Activated naive CD4-positive, alpha-beta T cell treated with anti-CD3 and anti-CD28 coated beads, Interleukin-2, amount 50 U/mL, for 16 hours (primary cell): ENCODE results near the gene DNAJC16.
"Not testable (repeated sequence)": the region's sequence is repeated elsewhere in the genome, so short reads cannot be mapped to it uniquely, and the experiment has no call there.

Experiments used
- DNase-seq: peaks from one replicate; pipeline ENCODE4 v3.0.0-alpha.2; 2020

The DNAJC16 gene

DNA sequence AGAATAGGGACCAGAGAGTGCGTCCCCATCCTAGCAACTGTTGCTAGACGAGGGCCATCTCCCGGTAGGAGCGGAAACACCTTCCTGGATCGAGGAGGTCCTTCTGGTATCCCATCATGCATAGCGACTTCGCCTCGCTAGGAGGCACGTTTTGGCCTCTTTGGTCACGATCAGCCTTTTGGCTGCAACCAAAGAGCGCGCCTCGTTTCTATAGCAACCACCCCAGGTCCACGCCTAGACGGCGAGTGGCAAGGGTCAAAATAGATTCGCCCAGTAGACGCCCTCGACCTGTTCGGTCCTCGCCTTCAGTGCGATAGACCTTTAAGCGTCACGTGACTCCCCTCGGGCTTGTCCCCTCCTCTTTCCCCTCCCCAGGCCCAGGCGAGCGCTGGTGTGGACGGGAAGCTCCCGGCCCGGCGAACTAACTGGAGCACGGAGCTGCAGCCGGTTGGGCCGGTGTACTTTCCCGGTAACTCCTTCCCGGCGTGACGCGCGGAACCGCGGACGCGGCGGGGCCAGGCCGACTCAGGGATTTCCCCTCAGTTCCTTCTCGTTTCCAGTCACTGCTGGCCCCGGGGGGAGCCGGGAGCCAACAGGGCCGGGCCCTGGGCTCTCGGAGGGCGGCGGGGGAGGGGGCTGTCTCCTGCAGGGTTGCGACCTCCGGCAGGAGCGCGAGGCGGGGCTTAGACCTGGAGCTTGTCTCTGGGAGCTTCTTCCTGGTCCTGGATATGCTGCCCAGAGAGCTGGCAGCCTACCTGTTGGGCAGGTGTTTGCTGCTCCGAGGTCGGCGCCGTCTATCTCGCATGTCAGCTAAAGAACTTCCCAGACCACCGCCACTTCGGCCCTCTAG, at the start of gene DNAJC16:
Gene DNAJC16 (plus strand): TSS at position 359 of the 850 bp plus-strand sequence. CDS start 2,258 bp downstream, outside the sequence.
- peak; percentile 95 for DNase-seq

DNA sequence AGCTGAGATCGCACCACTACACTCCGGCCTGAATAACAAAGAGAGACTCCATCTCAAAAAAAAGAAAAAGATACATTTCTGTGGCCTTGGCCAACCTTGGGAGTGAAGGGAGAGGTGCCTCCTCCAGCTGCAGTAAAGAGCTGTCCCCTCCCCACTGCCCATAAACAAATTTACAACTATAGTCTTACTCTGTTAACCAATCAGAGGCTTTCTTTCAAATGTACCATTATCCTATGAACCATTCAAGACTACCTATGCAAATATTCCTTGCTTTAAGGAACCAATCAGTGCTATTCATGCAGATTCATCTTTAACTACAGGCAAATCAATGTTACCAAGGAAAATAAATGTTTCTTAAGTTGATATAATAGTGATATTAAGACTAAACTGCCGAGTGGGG, 49.7 kb upstream of the DNAJC16 start:
- no peak for DNase-seq

DNA sequence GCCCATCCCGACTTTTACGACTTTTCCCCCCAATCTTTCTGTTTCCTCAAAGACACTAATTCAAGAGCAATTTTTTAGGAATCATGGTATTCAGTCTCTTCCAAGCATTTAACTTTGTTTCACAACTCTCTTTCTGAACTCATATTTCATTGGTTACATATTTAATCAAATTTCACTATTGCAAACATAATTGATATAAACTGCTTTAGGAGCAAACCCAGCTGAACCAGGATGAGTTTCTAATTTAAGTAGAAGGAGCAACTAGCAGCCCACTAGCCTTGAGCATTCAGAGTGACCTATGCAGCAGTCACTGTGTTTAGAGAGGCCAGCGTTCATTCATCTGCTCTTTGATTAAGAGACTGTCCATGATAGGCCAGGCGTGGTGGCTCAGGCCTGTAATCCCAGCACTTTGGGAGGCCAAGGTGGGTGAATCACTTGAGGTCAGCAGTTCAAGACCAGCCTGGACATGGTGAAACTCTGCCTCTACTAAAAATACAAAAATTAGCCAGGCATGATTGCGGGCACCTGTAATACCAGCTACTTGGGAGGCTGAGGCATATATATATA, 48.9 kb upstream of the DNAJC16 start:
- DNase-seq = no peak

DNA sequence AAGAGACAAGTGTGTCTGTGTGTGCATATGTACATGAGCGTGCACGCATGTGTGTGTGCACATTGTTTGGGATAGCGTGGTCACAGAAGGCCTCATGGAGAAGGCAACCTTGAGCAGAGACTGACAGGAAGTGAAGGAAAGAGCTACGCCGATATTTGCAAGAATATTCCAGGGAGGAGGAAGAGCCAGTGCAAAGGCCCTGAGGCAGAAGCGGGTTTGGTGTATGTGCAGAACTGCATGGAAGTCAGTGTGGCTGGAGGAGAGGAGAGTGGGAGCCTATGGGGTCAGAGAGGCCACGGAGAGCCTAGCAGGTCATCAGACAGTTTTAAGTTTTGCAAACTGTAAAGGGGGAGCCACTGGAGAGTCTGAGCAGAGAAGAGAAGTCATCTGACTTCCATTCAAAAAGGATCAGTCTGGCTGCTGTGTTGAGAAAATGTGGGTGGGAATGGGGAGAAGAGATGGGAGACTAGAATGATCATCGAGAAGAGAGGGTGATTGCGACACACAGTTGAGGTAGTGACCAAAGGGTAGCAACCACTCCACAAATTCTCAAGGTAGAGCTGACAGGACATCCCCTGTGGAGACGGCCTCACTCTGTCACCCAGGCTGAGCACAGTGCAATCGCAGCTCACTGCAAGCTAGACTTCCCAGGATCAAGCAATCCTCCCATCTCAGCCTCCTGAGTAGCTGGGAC, 46.8 kb upstream of the DNAJC16 start:
- DNase-seq = no peak

- DNase-seq = not testable (repeated sequence)
Observed at GRCh38 chr1:15482455-15482854, 44.2 kb upstream of the DNAJC16 start.

DNA sequence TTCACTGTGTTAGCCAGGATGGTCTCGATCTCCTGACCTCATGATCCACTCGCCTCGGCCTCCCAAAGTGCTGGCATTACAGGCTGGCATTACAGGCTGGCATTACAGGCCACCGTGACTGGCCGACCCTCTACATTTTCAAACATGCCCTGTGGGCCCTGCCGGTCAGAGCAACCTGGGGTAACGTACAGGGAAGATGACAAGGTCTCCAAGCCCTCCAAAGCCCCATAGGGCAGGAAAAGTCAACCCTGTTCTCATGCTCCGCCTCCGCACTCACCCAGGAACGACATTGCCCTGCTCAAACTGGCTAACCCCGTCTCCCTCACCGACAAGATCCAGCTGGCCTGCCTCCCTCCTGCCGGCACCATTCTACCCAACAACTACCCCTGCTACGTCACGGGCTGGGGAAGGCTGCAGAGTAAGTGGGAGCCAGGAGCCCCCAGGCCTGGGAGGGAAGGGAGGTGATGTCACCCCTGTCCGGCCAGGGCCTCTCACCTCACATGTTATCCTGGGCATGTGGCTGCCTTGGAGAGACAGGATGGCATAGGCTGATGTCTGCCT, 43.6 kb upstream of the DNAJC16 start:
- DNase-seq = not testable (repeated sequence)

DNA sequence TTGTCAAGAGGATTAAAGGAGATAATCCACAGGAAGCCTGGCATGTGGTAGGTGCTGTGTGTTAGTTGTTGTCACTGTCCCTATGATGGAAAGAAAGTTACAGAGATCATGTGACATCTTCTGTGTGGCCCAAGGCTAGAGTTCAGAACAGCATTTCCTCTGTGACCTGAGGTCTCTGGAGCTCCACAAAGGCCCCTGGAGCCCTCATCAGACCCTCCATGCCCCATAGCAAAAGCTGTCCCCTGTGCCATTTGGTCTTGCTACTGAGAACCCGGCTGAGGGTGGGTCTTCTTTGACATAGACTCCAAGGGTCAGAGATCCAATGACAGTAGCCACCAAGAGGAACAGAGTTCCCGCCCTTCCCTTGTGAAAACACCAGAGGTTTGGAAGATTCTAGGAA, 42.7 kb upstream of the DNAJC16 start:
- DNase-seq = no peak

- DNase-seq = not testable (repeated sequence)
Observed at GRCh38 chr1:15484443-15484842, 42.2 kb upstream of the DNAJC16 start.

- no peak for DNase-seq
Observed at GRCh38 chr1:15485636-15486035, 41.0 kb upstream of the DNAJC16 start.

DNA sequence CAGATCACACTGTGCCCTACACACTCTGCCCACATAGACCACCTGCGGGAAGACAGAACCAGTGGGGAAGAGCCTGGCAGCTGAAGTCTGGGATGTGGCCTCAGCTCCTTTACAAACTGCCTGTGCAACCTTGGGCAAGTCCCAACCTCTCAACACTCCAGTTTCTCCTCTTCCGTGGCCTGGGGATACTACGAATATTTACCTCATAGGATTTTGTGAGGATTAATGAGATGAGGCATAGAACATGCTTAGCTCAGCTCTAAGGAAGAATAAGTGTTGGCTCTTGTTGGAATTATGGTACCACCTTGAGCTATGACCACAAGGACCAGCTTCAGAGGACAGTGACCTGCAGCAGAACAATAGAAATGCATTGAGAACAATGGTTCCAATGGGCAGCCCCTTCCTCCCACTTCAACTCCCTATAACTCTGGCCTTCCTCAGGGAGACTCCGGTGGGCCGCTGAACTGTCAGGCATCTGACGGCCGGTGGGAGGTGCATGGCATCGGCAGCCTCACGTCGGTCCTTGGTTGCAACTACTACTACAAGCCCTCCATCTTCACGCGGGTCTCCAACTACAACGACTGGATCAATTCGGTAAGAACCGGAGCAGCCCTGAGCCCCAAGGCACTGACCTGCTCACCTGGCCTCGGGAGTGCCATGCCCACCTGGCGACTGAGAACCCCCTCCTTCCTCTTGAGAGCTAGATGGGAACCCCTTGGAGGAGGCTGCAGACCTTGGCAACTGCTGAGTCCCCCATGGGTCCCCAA, 39.6 kb upstream of the DNAJC16 start:
- DNase-seq = not testable (repeated sequence)

DNA sequence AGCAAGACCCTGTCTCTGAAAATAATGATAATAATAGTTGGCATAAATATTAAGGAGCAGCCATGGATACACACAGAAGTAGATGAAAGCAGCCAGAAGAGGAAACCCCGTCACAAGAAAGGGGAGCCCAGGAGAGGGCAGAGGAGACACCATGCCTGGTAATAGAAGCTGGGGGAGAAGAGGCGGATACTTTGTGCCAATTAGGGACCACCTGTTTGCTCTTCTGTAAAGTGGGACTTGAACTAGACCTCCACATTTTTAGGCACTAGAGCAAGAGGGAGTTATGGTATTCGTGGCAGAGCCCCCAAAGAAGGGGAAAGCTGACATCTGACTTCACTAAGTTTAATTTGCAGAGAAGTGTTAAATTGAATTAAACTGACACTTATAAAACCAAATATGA, 38.3 kb upstream of the DNAJC16 start:
- no peak for DNase-seq

DNA sequence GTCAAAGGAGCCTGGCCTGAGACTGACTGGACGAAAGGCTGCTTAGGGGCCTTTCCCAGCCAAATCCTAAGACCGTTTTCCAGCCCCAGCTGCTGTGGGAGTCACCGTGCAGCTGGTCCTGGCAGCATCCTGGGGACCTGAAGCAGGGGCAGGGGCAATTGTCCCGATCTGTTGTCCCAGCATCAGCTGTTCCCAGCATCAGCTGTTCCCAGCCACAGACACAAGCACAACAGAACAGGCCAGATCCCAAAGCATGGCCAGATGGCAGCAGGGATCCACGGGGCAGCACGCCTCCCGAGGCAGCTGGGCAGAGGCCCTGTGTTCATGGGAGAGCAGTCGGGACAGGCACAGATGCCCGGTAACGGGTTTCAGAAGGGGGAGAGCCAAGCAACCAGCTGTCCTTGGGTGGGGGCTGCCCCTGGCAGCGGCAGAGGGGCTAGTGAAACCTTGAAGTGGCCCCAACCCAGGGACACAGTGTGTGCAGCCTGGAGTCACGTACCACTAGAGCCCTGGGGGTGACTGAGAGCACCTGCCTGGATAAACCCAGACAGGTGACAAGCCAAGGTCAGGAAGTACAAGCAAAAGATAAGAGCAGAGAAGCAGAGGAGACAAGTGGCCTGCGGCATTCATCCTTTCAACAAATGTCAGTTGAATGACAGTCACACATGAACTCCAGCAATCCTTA, 37.5 kb upstream of the DNAJC16 start:
- DNase-seq = no peak

DNA sequence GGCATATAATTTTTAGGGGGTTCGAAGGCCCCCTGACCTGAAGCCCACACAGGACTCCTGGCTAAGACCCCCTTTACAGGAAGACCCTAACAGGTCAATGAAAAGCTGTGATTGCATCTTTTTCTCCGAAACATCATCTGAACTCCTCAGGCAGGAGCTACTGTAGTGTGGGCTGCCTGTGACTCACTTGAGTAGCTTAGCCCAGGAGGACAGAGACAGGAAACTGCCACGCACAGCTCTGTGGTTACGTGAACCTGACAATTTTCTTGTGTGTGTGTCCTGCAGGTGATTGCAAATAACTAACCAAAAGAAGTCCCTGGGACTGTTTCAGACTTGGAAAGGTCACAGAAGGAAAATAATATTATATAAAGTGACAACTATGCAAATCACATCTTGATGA, 35.6 kb upstream of the DNAJC16 start:
- not testable (repeated sequence) for DNase-seq

- no peak for DNase-seq
Observed at GRCh38 chr1:15492596-15492995, 34.1 kb upstream of the DNAJC16 start.

- no peak for DNase-seq
Observed at GRCh38 chr1:15493869-15494390, 32.7 kb upstream of the DNAJC16 start.

GRCh38 chr1:15500184-15501178, 26.2 kb upstream of the DNAJC16 start:
- no peak for DNase-seq

GRCh38 chr1:15501208-15502032, 25.2 kb upstream of the DNAJC16 start:
- peak; percentile 48 for DNase-seq

DNA sequence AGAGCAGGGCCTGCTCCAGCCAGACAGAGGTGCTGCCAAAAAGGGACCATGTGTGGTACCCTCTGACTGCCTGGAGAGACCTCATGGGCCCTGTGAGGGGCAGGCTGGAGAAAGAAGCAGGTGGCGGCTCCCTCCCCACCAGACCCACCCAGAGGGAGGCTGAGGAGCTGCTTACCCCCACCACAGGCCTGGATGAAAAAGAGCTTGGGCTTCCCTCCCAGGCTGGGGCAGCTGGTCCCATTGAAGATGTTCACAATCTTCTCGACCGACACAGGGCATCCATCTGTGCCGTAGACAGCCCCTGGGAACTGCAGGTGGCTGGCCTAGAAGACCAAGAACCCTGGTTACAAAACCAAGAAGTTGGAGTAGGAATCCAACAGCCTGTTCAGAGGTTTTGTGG, 22.2 kb upstream of the DNAJC16 start:
- DNase-seq = no peak

DNA sequence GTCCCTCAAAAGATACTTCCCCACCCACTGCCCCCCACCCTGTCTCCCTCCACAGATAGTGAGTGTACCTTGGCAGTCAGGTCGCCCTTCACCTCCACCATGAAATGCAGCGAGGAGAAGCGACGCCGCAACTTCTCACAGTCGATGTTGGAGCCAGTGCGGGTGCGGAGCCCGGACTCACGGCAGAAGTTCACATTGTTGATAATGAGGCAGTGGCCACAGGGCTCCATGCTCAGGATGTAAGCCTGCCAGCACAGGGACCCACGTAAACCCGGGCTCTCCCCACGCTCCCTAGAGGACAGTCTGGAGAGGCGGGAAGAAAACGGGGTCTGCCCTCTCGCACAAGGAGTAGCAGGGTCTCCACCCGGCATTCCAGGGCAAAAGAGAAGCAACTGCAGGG, 19.8 kb upstream of the DNAJC16 start:
- no peak for DNase-seq

- DNase-seq = no peak
Observed at GRCh38 chr1:15507278-15507677, 19.4 kb upstream of the DNAJC16 start.
